Left lung (tissue), 10 donors: ENCODE results near the gene PTPA. TPM values are rescaled to one million over a fixed set of nuclear protein-coding genes. Genes with fewer than 3 reads are reported as not detected.
A peak's percentile ranks its signal among the peaks of the same experiment; 100 is the strongest.
"Not testable (repeated sequence)": the region's sequence is repeated elsewhere in the genome, so short reads cannot be mapped to it uniquely, and the experiment has no call there.

ENCODE experiments used
- ATAC-seq: fragments of 200-7000 bp; cut with Tn5 transposase; one replicate; pipeline ENCODE4 v1.9.1; 2020; ENCODE audit warnings: moderate library complexity
- DNase-seq, 4 donors: peaks; one replicate each; pipeline ENCODE4 v3.0.0-alpha.2; 2013 to 2020
- H3K27ac ChIP-seq, 2 donors: fragments of 200-600 bp; sonication (generic) in 1 of 2; one replicate each; pipeline versions ENCODE4 v1.5.0 to v1.8.0; 2020 to 2021
- H3K27me3 ChIP-seq, 2 donors: fragments of 200-600 bp; sonication (generic) in 1 of 2; one replicate each; pipeline versions ENCODE4 v1.5.0 to v1.8.0; 2020 to 2021
- H3K36me3 ChIP-seq, 2 donors: fragments of 200-600 bp; sonication (generic) in 1 of 2; one replicate each; pipeline versions ENCODE4 v1.5.0 to v1.8.0; 2020 to 2021
- H3K4me1 ChIP-seq, 2 donors: fragments of 200-600 bp; one replicate each; pipeline ENCODE4 v1.8.0; 2021
- H3K4me3 ChIP-seq, 2 donors: fragments of 200-600 bp; sonication (generic) in 1 of 2; one replicate each; pipeline versions ENCODE4 v1.5.0 to v1.8.0; 2020 to 2021; ENCODE audit warnings: mild to moderate bottlenecking in 1 of 2
- H3K9me3 ChIP-seq, 2 donors: fragments of 200-600 bp; sonication (generic) in 1 of 2; one replicate each; pipeline versions ENCODE4 v1.5.0 to v1.8.0; 2020 to 2021
- CTCF ChIP-seq, 2 donors: fragments of 200-600 bp; sonication (generic) in 1 of 2; IDR thresholded peaks; one replicate each; pipeline versions ENCODE4 v1.5.0 to v1.8.0; 2021; ENCODE audit warnings: antibody characterized with exemption in 2 of 2
- intact Hi-C, 2 donors: fragments of 100-400 bp; cut with DNase I; formaldehyde crosslinking; loops; one replicate each; pipeline versions ENCODE4 v1.11.2 to v1.14.2; 2022
- polyA plus RNA-seq, 6 donors: library from polyadenylated mRNA; unstranded; fragments of 120-200 nt; gene quantifications; one replicate each; pipeline ENCODE4 v1.2.1, GENCODE V29; 2013; ENCODE audit not compliant: insufficient read length in 6 of 6
- total RNA-seq, 2 donors: library from RNA; stranded (reverse); fragmentation: NEBNext Ultra II Directional; extraction: Animal tissue kit (Norgen Biotek cat#: 25700); gene quantifications; one replicate each; pipeline ENCODE4 v1.2.1, GENCODE V29; 2021
- donor health status: DM: no; HTN: yes; CAD: no.
- donor health status: DM: no; HTN: no; CAD: no.

PTPA gene
- total and polyA plus RNA-seq, 8 donors, result 120 to 148 (median 140) TPM

DNA sequence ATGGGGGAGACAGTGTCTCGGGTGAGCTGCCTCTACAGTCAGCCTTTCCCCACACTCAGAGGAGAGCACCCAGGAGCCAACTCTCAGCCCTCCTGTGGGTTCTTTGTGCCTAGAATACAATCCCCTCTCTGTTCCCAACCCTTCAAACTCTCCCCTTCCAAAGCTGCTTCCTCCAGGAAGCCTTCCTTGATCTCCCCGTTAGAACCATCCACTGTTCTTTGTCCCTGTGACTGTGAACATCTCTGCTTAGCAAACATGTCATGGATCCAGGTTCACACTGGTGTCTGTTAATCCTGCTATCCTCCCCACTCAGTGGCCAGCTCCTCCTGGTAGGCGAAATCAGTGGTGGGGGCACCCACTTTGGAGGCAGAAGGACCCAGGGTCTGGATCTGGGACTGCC, 83.0 kb downstream of the PTPA start:
- Histone ChIP-seq H3K4me3 (no peak overlapping the region), H3K9me3 (peaks cover 0 to 3% of the 10 kb centered on the region in 2 donors), H3K27me3 (peaks cover 0 to 20% of the 10 kb centered on the region in 2 donors), H3K36me3 (no peaks in the 10 kb centered on the region), H3K4me1 (no peaks in the 10 kb centered on the region), H3K27ac (no peak overlapping the region)
- intact Hi-C loops, result no loop called here
- DNase-seq (no peak), ATAC-seq (no peak)
- no peak for TF ChIP-seq CTCF (IDR thresholded peaks at IDR 0.05)

- peaks cover 0 to 20% of the 10 kb centered on the region in 2 donors for H3K27me3 ChIP-seq
- no peak overlapping the region for H3K27ac ChIP-seq
- no peaks in the 10 kb centered on the region for H3K4me1 ChIP-seq
- H3K36me3 ChIP-seq, result no peaks in the 10 kb centered on the region
- ATAC-seq, result no peak
- no peak overlapping the region for H3K4me3 ChIP-seq
- no peak for TF ChIP-seq CTCF (IDR thresholded peaks at IDR 0.05)
- no peak for DNase-seq
- intact Hi-C loops, result no loop called here
- H3K9me3 ChIP-seq, result peaks cover 0 to 3% of the 10 kb centered on the region in 2 donors
These were observed 84.4 kb downstream of the PTPA start for GRCh38 chr9:129195606-129196005.

DNA sequence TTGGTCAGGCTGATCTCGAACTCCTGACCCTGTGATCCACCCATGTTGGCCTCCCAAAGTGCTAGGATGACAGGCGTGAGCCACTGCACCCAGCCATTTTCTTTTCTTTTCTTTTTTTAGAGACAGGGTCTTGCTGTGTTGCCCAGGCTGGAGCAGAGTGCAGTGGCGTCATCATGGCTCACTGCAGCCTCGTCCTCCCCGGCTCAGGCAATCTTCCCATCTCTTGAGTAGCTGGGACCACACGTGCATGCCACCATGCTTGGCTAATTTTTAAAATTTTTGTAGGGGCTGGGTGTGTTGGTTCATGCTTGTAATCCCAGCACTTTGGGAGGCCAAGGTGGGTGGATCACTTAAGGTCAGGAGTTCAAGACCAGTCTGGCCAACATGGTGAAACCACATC, 85.8 kb downstream of the PTPA start:
- intact Hi-C loops, H3K36me3 ChIP-seq, H3K9me3 ChIP-seq, ATAC-seq, H3K4me3 ChIP-seq, H3K4me1 ChIP-seq, H3K27ac ChIP-seq, DNase-seq: not testable (repeated sequence)
- H3K27me3 ChIP-seq, result peaks cover 0 to 20% of the 10 kb centered on the region in 2 donors

GRCh38 chr9:129197978-129198318, 86.7 kb downstream of the PTPA start:
- intact Hi-C loops, result no loop called here
- no peak for TF ChIP-seq CTCF (IDR thresholded peaks at IDR 0.05)
- H3K4me1 ChIP-seq, result peaks cover 0 to 6% of the 10 kb centered on the region in 2 donors

More at GRCh38 chr9:129197978-129198318, 86.7 kb downstream of the PTPA start:
- H3K27me3 ChIP-seq, result peaks cover 0 to 20% of the 10 kb centered on the region in 2 donors
- no peaks in the 10 kb centered on the region for H3K36me3 ChIP-seq
- H3K27ac ChIP-seq, result peak overlapping the region; percentile 49 to 76
- DNase-seq, result no peak
- no peaks in the 10 kb centered on the region for H3K9me3 ChIP-seq
- no peak for ATAC-seq
- no peak overlapping the region for H3K4me3 ChIP-seq

Other genes starting within 250 kb of the PTPA start
- 1 to 10 TPM; 6.2 to 7.4 TPM for gene KYAT1, start 229.5 kb upstream of the PTPA start, total RNA-seq
- 1 to 10 TPM; 6.2 to 9.6 (median 7.3) TPM for gene KYAT1, start 229.5 kb upstream of the PTPA start, polyA plus RNA-seq
- gene LRRC8A, start 229.3 kb upstream of the PTPA start, total RNA-seq, result 10 to 100 TPM; 61.9 to 70.6 TPM
- gene LRRC8A, start 229.3 kb upstream of the PTPA start, polyA plus RNA-seq, result 10 to 100 TPM; 24.6 to 32.9 (median 28.2) TPM
- gene PHYHD1, start 190.4 kb upstream of the PTPA start, total RNA-seq, result 10 to 100 TPM; 32.6 to 49.4 TPM
- 10 to 100 TPM; 34.8 to 51.7 (median 41.0) TPM for gene PHYHD1, start 190.4 kb upstream of the PTPA start, polyA plus RNA-seq
- 10 to 100 TPM; 14.9 to 19.4 TPM for gene DOLK, start 163.8 kb upstream of the PTPA start, total RNA-seq
- gene DOLK, start 163.8 kb upstream of the PTPA start, polyA plus RNA-seq, result 10 to 100 TPM in 3 of 6 donors, 1 to 10 TPM in 3; 7.4 to 11.9 (median 10.6) TPM
- 10 to 100 TPM; 42.6 to 60.9 TPM for gene NUP188, start 163.7 kb upstream of the PTPA start, total RNA-seq
- 10 to 100 TPM; 53.5 to 67.6 (median 59.6) TPM for gene NUP188, start 163.7 kb upstream of the PTPA start, polyA plus RNA-seq
- 10 to 100 TPM; 63.7 to 64.7 TPM for gene SH3GLB2, start 83.1 kb upstream of the PTPA start, total RNA-seq
- 10 to 100 TPM; 58.9 to 79.0 (median 67.8) TPM for gene SH3GLB2, start 83.1 kb upstream of the PTPA start, polyA plus RNA-seq
- gene MIGA2, start 74.8 kb upstream of the PTPA start, total RNA-seq, result 10 to 100 TPM; 25.6 to 28.6 TPM
- 10 to 100 TPM; 15.9 to 21.7 (median 17.3) TPM for gene MIGA2, start 74.8 kb upstream of the PTPA start, polyA plus RNA-seq
- 10 to 100 TPM; 14.7 to 19.6 TPM for gene DOLPP1, start 30.3 kb upstream of the PTPA start, total RNA-seq
- 10 to 100 TPM; 13.4 to 18.2 (median 14.8) TPM for gene DOLPP1, start 30.3 kb upstream of the PTPA start, polyA plus RNA-seq
- 10 to 100 TPM; 16.8 to 33.2 TPM for gene CRAT, start 622 bp upstream of the PTPA start, total RNA-seq
- 10 to 100 TPM; 19.9 to 29.8 (median 25.7) TPM for gene CRAT, start 622 bp upstream of the PTPA start, polyA plus RNA-seq
- 10 to 100 TPM; 17.9 to 21.4 TPM for gene IER5L, start 66.8 kb downstream of the PTPA start, total RNA-seq
- gene IER5L, start 66.8 kb downstream of the PTPA start, polyA plus RNA-seq, result 1 to 10 TPM; 5.7 to 9.6 (median 7.2) TPM